ENCODE measurements around the gene FBXO40.

Gene FBXO40

GRCh38 chr3:121663171-121663847 lies 70.1 kb downstream of the FBXO40 start:
- DNase-seq, result no peak
- TF ChIP-seq GATA1 (IDR thresholded peaks at IDR 0.05; ENCODE audit: low read depth, low read length) (no peak), POLR2A (IDR thresholded peaks at IDR 0.05; ENCODE audit: low read length) (no peak)

GRCh38 chr3:121665488-121665887 lies 72.3 kb downstream of the FBXO40 start:
- no peak for DNase-seq
- TF ChIP-seq GATA1 (IDR thresholded peaks at IDR 0.05; ENCODE audit: low read depth, low read length) (no peak), POLR2A (IDR thresholded peaks at IDR 0.05; ENCODE audit: low read length) (no peak)

- DNase-seq, result no peak
- no peak for TF ChIP-seq POLR2A (IDR thresholded peaks at IDR 0.05; ENCODE audit: low read length)
- no peak for TF ChIP-seq GATA1 (IDR thresholded peaks at IDR 0.05; ENCODE audit: low read depth, low read length)
Measured at GRCh38 chr3:121667333-121667732, 74.2 kb downstream of the FBXO40 start.

GRCh38 chr3:121670676-121671075 lies 77.5 kb downstream of the FBXO40 start:
- TF ChIP-seq GATA1 (IDR thresholded peaks at IDR 0.05; ENCODE audit: low read depth, low read length), result no peak
- TF ChIP-seq POLR2A (IDR thresholded peaks at IDR 0.05; ENCODE audit: low read length), result no peak
- DNase-seq, result no peak

GRCh38 chr3:121677141-121677540 lies 84.0 kb downstream of the FBXO40 start:
- TF ChIP-seq GATA1 (IDR thresholded peaks at IDR 0.05; ENCODE audit: low read depth, low read length) (no peak), POLR2A (IDR thresholded peaks at IDR 0.05; ENCODE audit: low read length) (no peak)
- no peak for DNase-seq

Measured in erythroblast (primary cell).